WTC11 (cell line): ENCODE measurements around the gene YWHAQ. TPM values are rescaled to one million over a fixed set of nuclear protein-coding genes. Genes with fewer than 3 reads are reported as not detected.

Source experiments
- ATAC-seq: fragments of 200-7000 bp; cut with Tn5 transposase; 2 replicates; pipeline ENCODE4 v1.10.0; 2021; ENCODE audit warnings: mild to moderate bottlenecking, moderate library complexity
- Bru-seq: library from RNA; stranded (reverse); fragments of 400-500 nt; gene quantifications from one replicate; lab custom pipeline; 2021; lab: Mats Ljungman, UMichigan
- CTCF ChIA-PET: fragments of 300-600 bp; sonication (Branson Sonifier 250); formaldehyde crosslinking; loops from one replicate; lab custom pipeline; 2021; ENCODE audit warnings: antibody characterized with exemption; lab: Charles Lee
- POLR2A ChIA-PET: fragments of 350-600 bp; sonication (Branson Sonifier 250); formaldehyde crosslinking; loops from one replicate; lab custom pipeline; 2021; ENCODE audit warnings: antibody characterized with exemption; lab: Charles Lee
- DNase-seq: peaks from one replicate; pipeline ENCODE4 v3.0.0; 2021; ENCODE audit warnings: low spot score
- H3K27ac Mint-ChIP-seq: 2 replicates; pipeline ENCODE4 v1.8.0; 2021; ENCODE audit warnings: mixed read lengths
- H3K27me3 Mint-ChIP-seq: 2 replicates; pipeline ENCODE4 v1.8.0; 2021; ENCODE audit warnings: low read depth, mild to moderate bottlenecking, moderate library complexity, mixed read lengths
- H3K36me3 Mint-ChIP-seq: 2 replicates; pipeline ENCODE4 v1.8.0; 2021; ENCODE audit warnings: mixed read lengths
- H3K4me1 Mint-ChIP-seq: 2 replicates; pipeline ENCODE4 v1.8.0; 2022; ENCODE audit warnings: mixed read lengths
- H3K4me3 Mint-ChIP-seq: 2 replicates; pipeline ENCODE4 v1.8.0; 2021; ENCODE audit warnings: mild to moderate bottlenecking, moderate library complexity, mixed read lengths
- H3K9me3 Mint-ChIP-seq: 2 replicates; pipeline ENCODE4 v1.8.0; 2021; ENCODE audit warnings: mixed read lengths
- ARID4B ChIP-seq: sonication (generic); formaldehyde crosslinking; IDR thresholded peaks from 2 replicates; pipeline ENCODE4 v1.8.0; 2023; ENCODE audit warnings: missing genetic modification reagents, mild to moderate bottlenecking, borderline replicate concordance
- E2F4 ChIP-seq: sonication (generic); formaldehyde crosslinking; IDR thresholded peaks from 2 replicates; pipeline ENCODE4 v1.8.1; 2022; ENCODE audit warnings: low read depth, mild to moderate bottlenecking, moderate library complexity, missing genetic modification reagents, borderline replicate concordance
- FOXJ3 ChIP-seq: sonication (generic); formaldehyde crosslinking; IDR thresholded peaks from 2 replicates; pipeline ENCODE4 v1.9.0; 2021; ENCODE audit warnings: missing genetic modification reagents, mild to moderate bottlenecking, borderline replicate concordance
- FOXK1 ChIP-seq: sonication (generic); formaldehyde crosslinking; IDR thresholded peaks from 2 replicates; pipeline ENCODE4 v1.8.0; 2022; ENCODE audit warnings: mild to moderate bottlenecking, moderate library complexity, missing genetic modification reagents
- FOXP1 ChIP-seq: sonication (generic); formaldehyde crosslinking; IDR thresholded peaks from 2 replicates; pipeline ENCODE4 v1.8.0; 2022; ENCODE audit warnings: missing genetic modification reagents, mild to moderate bottlenecking, moderate library complexity, borderline replicate concordance
- GABPB1 ChIP-seq: sonication (generic); formaldehyde crosslinking; IDR thresholded peaks from 2 replicates; pipeline ENCODE4 v1.8.1; 2023; ENCODE audit warnings: mild to moderate bottlenecking, missing genetic modification reagents
- GTF2I ChIP-seq: fragments of 250-450 bp; sonication (Bioruptor Pico); conservative IDR thresholded peaks from 2 replicates; pipeline ENCODE4 v1.4.0; 2021; ENCODE audit warnings: mild to moderate bottlenecking
- HMGXB4 ChIP-seq: sonication (generic); formaldehyde crosslinking; IDR thresholded peaks from 2 replicates; pipeline ENCODE4 v1.8.1; 2023; ENCODE audit warnings: mild to moderate bottlenecking, moderate library complexity, missing genetic modification reagents
- IRF1 ChIP-seq: sonication (generic); formaldehyde crosslinking; IDR thresholded peaks from 2 replicates; pipeline ENCODE4 v1.8.0; 2023; ENCODE audit warnings: missing genetic modification reagents
- NFE2L1 ChIP-seq: sonication (generic); formaldehyde crosslinking; IDR thresholded peaks from 2 replicates; pipeline ENCODE4 v1.8.1; 2023; ENCODE audit warnings: missing genetic modification reagents
- NFYB ChIP-seq: sonication (generic); formaldehyde crosslinking; conservative IDR thresholded peaks from 2 replicates; pipeline ENCODE4 v1.8.0; 2022; ENCODE audit warnings: low read depth, missing genetic modification reagents
- SMAD3 ChIP-seq: sonication (generic); formaldehyde crosslinking; IDR thresholded peaks from 2 replicates; pipeline ENCODE4 v1.8.0; 2022; ENCODE audit warnings: missing genetic modification reagents, mild to moderate bottlenecking, borderline replicate concordance
- TEAD1 ChIP-seq: sonication (generic); formaldehyde crosslinking; IDR thresholded peaks from 2 replicates; pipeline ENCODE4 v1.8.0; 2022; ENCODE audit warnings: mild to moderate bottlenecking, missing genetic modification reagents
- ZBTB43 ChIP-seq: sonication (generic); formaldehyde crosslinking; IDR thresholded peaks from 2 replicates; pipeline ENCODE4 v1.8.1; 2023; ENCODE audit warnings: mild to moderate bottlenecking, missing genetic modification reagents
- ZNF232 ChIP-seq: sonication (generic); formaldehyde crosslinking; IDR thresholded peaks from 2 replicates; pipeline ENCODE4 v1.8.0; 2022; ENCODE audit warnings: mild to moderate bottlenecking, missing genetic modification reagents
- ZNF263 ChIP-seq: sonication (generic); formaldehyde crosslinking; IDR thresholded peaks from 2 replicates; pipeline ENCODE4 v1.8.1; 2022; ENCODE audit warnings: low read depth, mild to moderate bottlenecking, moderate library complexity, missing genetic modification reagents
- ZNF423 ChIP-seq: fragments of 250-450 bp; sonication (Bioruptor Pico); IDR thresholded peaks from 2 replicates; pipeline ENCODE4 v2.1.2; 2022; ENCODE audit warnings: mild to moderate bottlenecking, moderate library complexity
- ZSCAN18 ChIP-seq: fragments of 250-450 bp; sonication (Bioruptor Pico); IDR thresholded peaks from 2 replicates; pipeline ENCODE4 v2.1.2; 2022; ENCODE audit warnings: mild to moderate bottlenecking, moderate library complexity
- long read RNA-seq, 3 experiments: library from RNA in 1 of 3; library from capped mRNA in 1 of 3; library from polyadenylated mRNA in 1 of 3; unstranded in 2 of 3; stranded (forward) in 1 of 3; transcript quantifications; one replicate each; pipeline ENCODE4 v2.0.0, GENCODE V29; 2021
- total RNA-seq: library from RNA; stranded (reverse); gene quantifications from 3 replicates; pipeline ENCODE4 v1.2.3, GENCODE V29; 2021
- TF ChIP-seq, protein P1 (sequence below): sonication (generic); formaldehyde crosslinking; conservative IDR thresholded peaks from 2 replicates; pipeline ENCODE4 v1.8.1; 2022; ENCODE audit warnings: mild to moderate bottlenecking, missing genetic modification reagents

Gene YWHAQ
- total RNA-seq (394 to 395 TPM (median 395 TPM) in 3 replicates), Bru-seq, nascent RNA (percentile 94 among the genes with signal in this experiment)
- long read RNA-seq, experiment 1, transcript YWHAQ-202 (5 exons, 2,216 nt) = minor isoform, 413 of 1,898 reads
- long read RNA-seq, experiment 1, transcript YWHAQ-201 (6 exons, 2,208 nt) = major isoform, 1,406 of 1,898 reads
- long read RNA-seq, experiment 1, partial matches to known transcripts = 56 of 1,898 reads
- long read RNA-seq, experiment 1, other reads (novel, unspliced or antisense) = 23 of 1,898 reads
- long read RNA-seq, experiment 2, transcript YWHAQ-202 (5 exons, 2,216 nt) = major isoform, 294 of 759 reads
- long read RNA-seq, experiment 2, transcript YWHAQ-201 (6 exons, 2,208 nt) = minor isoform, 269 of 759 reads
- long read RNA-seq, experiment 2, partial matches to known transcripts = 183 of 759 reads
- long read RNA-seq, experiment 2, other reads (novel, unspliced or antisense) = 13 of 759 reads
- long read RNA-seq, experiment 3, transcript YWHAQ-201 (6 exons, 2,208 nt) = minor isoform, 163 of 457 reads
- long read RNA-seq, experiment 3, transcript YWHAQ-202 (5 exons, 2,216 nt) = major isoform, 275 of 457 reads
- long read RNA-seq, experiment 3, partial matches to known transcripts = 16 of 457 reads
- long read RNA-seq, experiment 3, other reads (novel, unspliced or antisense) = 3 of 457 reads

- Mint-ChIP-seq H3K4me1 (peaks cover 43% of the 10 kb centered on the region), H3K9me3 (no peaks in the 10 kb centered on the region), H3K4me3 (peak within 1 kb of the TSS; percentile 98), H3K27ac (peak within 1 kb of the TSS; percentile 99), H3K27me3 (peaks cover 30% of the 10 kb centered on the region), H3K36me3 (peaks cover 40% of the 10 kb centered on the region)
- ChIA-PET CTCF (interaction anchor here (0.6 to 2.3 kb wide), 8 partner anchors 72 to 492 kb away, joined by 3 to 16 read pairs (median 4); partner anchors contain the start of genes ADAM17 and TAF1B), POLR2A (interaction anchor here (0.6 to 2.5 kb wide), 16 partner anchors 8 to 413 kb away, joined by 3 to 46 read pairs (median 5); partner anchors contain the start of genes ADAM17, CPSF3, ITGB1BP1 and KLF11)
- DNase-seq (peak; percentile 98), ATAC-seq (peak; percentile 93)
- TF ChIP-seq NFE2L1 (CRISPR knock-in tag) (no peak), ZNF263 (CRISPR knock-in tag) (no peak), HMGXB4 (CRISPR knock-in tag) (peak; percentile 56; the same call in 1 of the 2 replicates), ZBTB43 (0 out of 2 replicates have a peak, but pooled peaks have one; percentile 50), ZNF423 (CRISPR knock-in tag) (peak; percentile 95), NFYB (CRISPR knock-in tag) (peak; percentile 98), ZNF232 (CRISPR knock-in tag) (0 out of 2 replicates have a peak, but pooled peaks have one; percentile 17), FOXK1 (CRISPR knock-in tag) (peak; percentile 70), GTF2I (CRISPR knock-in tag) (no peak), ARID4B (CRISPR knock-in tag) (no peak), IRF1 (CRISPR knock-in tag) (0 out of 2 replicates have a peak, but pooled peaks have one; percentile 29), FOXJ3 (CRISPR knock-in tag) (no peak), E2F4 (CRISPR knock-in tag) (peak; percentile 79; the same call in 1 of the 2 replicates), FOXP1 (CRISPR knock-in tag) (0 out of 2 replicates have a peak, but pooled peaks have one; percentile 26), GABPB1 (CRISPR knock-in tag) (no peak; the same call in 1 of the 2 replicates), ZSCAN18 (no peak), TEAD1 (no peak), SMAD3 (CRISPR knock-in tag) (0 out of 2 replicates have a peak, but pooled peaks have one; percentile 20)
- TF ChIP-seq, protein P1, sequence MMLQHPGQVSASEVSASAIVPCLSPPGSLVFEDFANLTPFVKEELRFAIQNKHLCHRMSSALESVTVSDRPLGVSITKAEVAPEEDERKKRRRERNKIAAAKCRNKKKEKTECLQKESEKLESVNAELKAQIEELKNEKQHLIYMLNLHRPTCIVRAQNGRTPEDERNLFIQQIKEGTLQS = no peak
Observed at GRCh38 chr2:9630736-9631552, at the start of gene YWHAQ. YWHAQ (minus strand) TSS chr2:9630997; CDS start chr2:9630452, 545 bp downstream.
